Vagina (tissue), 2 donors: Measurements from ENCODE around the gene GNA15. TPM values are rescaled to one million over a fixed set of nuclear protein-coding genes. Genes with fewer than 3 reads are reported as not detected.
"Not testable (repeated sequence)": the region's sequence is repeated elsewhere in the genome, so short reads cannot be mapped to it uniquely, and the experiment has no call there.

Source experiments
- DNase-seq, 2 donors: peaks; one replicate each; pipeline ENCODE4 v3.0.0-alpha.2; 2017; ENCODE audit errors: extremely low spot score in 2 of 2
- H3K27ac ChIP-seq: fragments of 200-600 bp; sonication (generic); one replicate; pipeline ENCODE4 v1.5.1; 2019
- H3K27me3 ChIP-seq: fragments of 200-600 bp; sonication (generic); one replicate; pipeline ENCODE4 v1.5.1; 2019
- H3K36me3 ChIP-seq, 2 donors: fragments of 200-600 bp; sonication (generic); one replicate each; pipeline ENCODE4 v1.5.1; 2017 to 2019
- H3K4me1 ChIP-seq: fragments of 200-600 bp; sonication (generic); one replicate; pipeline ENCODE4 v1.5.1; 2019
- H3K4me3 ChIP-seq, 2 donors: fragments of 200-600 bp; sonication (generic); 1 replicate in 1 of 2; 2 replicates in 1 of 2; pipeline ENCODE4 v1.5.1; 2016 to 2019
- H3K9me3 ChIP-seq: fragments of 200-600 bp; sonication (generic); one replicate; pipeline ENCODE4 v1.5.1; 2019
- CTCF ChIP-seq, 3 experiments: fragments of 450-650 bp in 2 of 3; fragments of 200-600 bp in 1 of 3; sonication (generic) in 1 of 3; IDR thresholded peaks; one replicate each; pipeline ENCODE4 v1.5.1; 2017 to 2019; ENCODE audit warnings: antibody characterized with exemption in 3 of 3, mild to moderate bottlenecking in 2 of 3, moderate library complexity in 2 of 3
- POLR2A ChIP-seq, 2 donors: fragments of 450-650 bp; IDR thresholded peaks; one replicate each; pipeline ENCODE4 v1.6.1; 2017; ENCODE audit warnings: antibody characterized with exemption in 2 of 2, mild to moderate bottlenecking in 2 of 2, moderate library complexity in 2 of 2
- POLR2AphosphoS5 ChIP-seq, 2 donors: sonication (generic); formaldehyde crosslinking; IDR thresholded peaks; one replicate each; pipeline ENCODE4 v1.9.0; 2017; ENCODE audit warnings: antibody characterized with exemption in 2 of 2, mild to moderate bottlenecking in 2 of 2, low read depth in 1 of 2; ENCODE audit not compliant: insufficient read depth in 1 of 2
- intact Hi-C: fragments of 100-400 bp; cut with DNase I; formaldehyde crosslinking; loops from one replicate; pipeline ENCODE4 v1.15.1; 2023
- total RNA-seq: library from RNA; depleted of rRNA; stranded (reverse); fragments of >200 nt; gene quantifications from one replicate; pipeline ENCODE4 v1.2.3, GENCODE V29; 2016

Gene GNA15
- total RNA-seq = 28.2 TPM

- Histone ChIP-seq H3K36me3 (no peaks in the 10 kb centered on the region), H3K27ac (peak within 1 kb of the TSS; percentile 83), H3K27me3 (no peaks in the 10 kb centered on the region), H3K9me3 (no peaks in the 10 kb centered on the region), H3K4me3 (peak within 1 kb of the TSS; percentile 32 to 59), H3K4me1 (peaks cover 4% of the 10 kb centered on the region)
- no peak for DNase-seq
- intact Hi-C loops = no loop called here
- TF ChIP-seq CTCF (IDR thresholded peaks at IDR 0.05) (no peak), POLR2AphosphoS5 (IDR thresholded peaks at IDR 0.05; ENCODE audit: insufficient read depth in 1 of 2, low read depth in 1 of 2) (no peak), POLR2A (IDR thresholded peaks at IDR 0.05) (no peak)
Observed at GRCh38 chr19:3135961-3136683, at the start of gene GNA15. Gene GNA15, plus strand, starts transcription at chr19:3136033. Its CDS starts 418 bp downstream, at chr19:3136451.

GRCh38 chr19:3087769-3088168, 48.1 kb upstream of the GNA15 start:
- no peak overlapping the region for H3K27ac ChIP-seq
- no peak for DNase-seq
- H3K27me3 ChIP-seq = no peaks in the 10 kb centered on the region
- no peaks in the 10 kb centered on the region for H3K4me1 ChIP-seq
- intact Hi-C loops = no loop called here
- no peaks in the 10 kb centered on the region for H3K9me3 ChIP-seq
- H3K36me3 ChIP-seq = no peaks in the 10 kb centered on the region
- no peak for TF ChIP-seq CTCF (IDR thresholded peaks at IDR 0.05)
- TF ChIP-seq POLR2AphosphoS5 (IDR thresholded peaks at IDR 0.05; ENCODE audit: insufficient read depth in 1 of 2, low read depth in 1 of 2) = no peak
- TF ChIP-seq POLR2A (IDR thresholded peaks at IDR 0.05) = no peak
- H3K4me3 ChIP-seq = no peak overlapping the region

GRCh38 chr19:3089299-3089855, 46.5 kb upstream of the GNA15 start:
- H3K36me3 ChIP-seq, H3K4me3 ChIP-seq, intact Hi-C loops, H3K9me3 ChIP-seq, H3K4me1 ChIP-seq, H3K27me3 ChIP-seq, DNase-seq, H3K27ac ChIP-seq: not testable (repeated sequence)

- H3K36me3 ChIP-seq = no peaks in the 10 kb centered on the region
- H3K4me1 ChIP-seq = peaks cover 53% of the 10 kb centered on the region
- H3K27ac ChIP-seq = peak overlapping the region; percentile 78
- no peak for DNase-seq
- TF ChIP-seq POLR2AphosphoS5 (IDR thresholded peaks at IDR 0.05; ENCODE audit: insufficient read depth in 1 of 2, low read depth in 1 of 2) (no peak), POLR2A (IDR thresholded peaks at IDR 0.05) (no peak), CTCF (IDR thresholded peaks at IDR 0.05) (no peak)
- intact Hi-C loops = no loop called here
- H3K4me3 ChIP-seq = peak overlapping the region; percentile 93 to 100
- H3K9me3 ChIP-seq = no peaks in the 10 kb centered on the region
- no peaks in the 10 kb centered on the region for H3K27me3 ChIP-seq
Observed at GRCh38 chr19:3094601-3095440, 41.0 kb upstream of the GNA15 start.

- Histone ChIP-seq H3K4me1 (peaks cover 60% of the 10 kb centered on the region), H3K36me3 (no peaks in the 10 kb centered on the region), H3K27me3 (no peaks in the 10 kb centered on the region), H3K27ac (peak overlapping the region; percentile 78), H3K9me3 (no peaks in the 10 kb centered on the region), H3K4me3 (peak overlapping the region; percentile 93 to 100)
- no peak for TF ChIP-seq POLR2AphosphoS5 (IDR thresholded peaks at IDR 0.05; ENCODE audit: insufficient read depth in 1 of 2, low read depth in 1 of 2)
- TF ChIP-seq CTCF (IDR thresholded peaks at IDR 0.05) = no peak
- TF ChIP-seq POLR2A (IDR thresholded peaks at IDR 0.05) = no peak
- no peak for DNase-seq
- intact Hi-C loops = no loop called here
Observed at GRCh38 chr19:3095441-3096191, 40.2 kb upstream of the GNA15 start.
